GM19455 (cell line): ENCODE results near the gene NR1H3.
"Not testable (repeated sequence)": the region's sequence is repeated elsewhere in the genome, so short reads cannot be mapped to it uniquely, and the experiment has no call there.

Source experiments
- ATAC-seq: cut with Tn5 transposase; IDR thresholded peaks from one replicate; pipeline ENCODE4 v1.9.1; 2021; ENCODE audit not compliant: unreplicated experiment

The NR1H3 gene

DNA sequence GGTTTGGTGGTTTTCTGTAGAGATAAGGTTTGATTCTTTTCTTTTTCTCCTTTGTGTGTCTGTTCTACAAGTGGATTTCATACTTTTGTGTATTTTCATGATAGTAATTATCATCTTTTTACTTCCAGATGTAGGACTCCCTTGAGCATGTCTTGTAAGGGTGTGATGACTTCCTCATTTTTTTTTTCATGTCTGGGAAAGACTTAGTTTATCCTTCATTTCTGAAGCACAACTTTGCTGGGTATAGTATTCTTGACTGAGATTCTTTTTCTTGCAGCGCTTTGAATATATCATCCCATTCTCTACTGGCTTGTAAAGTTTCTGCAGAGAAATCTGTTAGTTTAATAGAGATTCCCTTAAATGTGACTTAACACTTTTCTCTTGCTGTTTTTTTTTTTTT lies 45.1 kb downstream of the NR1H3 start:
- ATAC-seq = no peak

DNA sequence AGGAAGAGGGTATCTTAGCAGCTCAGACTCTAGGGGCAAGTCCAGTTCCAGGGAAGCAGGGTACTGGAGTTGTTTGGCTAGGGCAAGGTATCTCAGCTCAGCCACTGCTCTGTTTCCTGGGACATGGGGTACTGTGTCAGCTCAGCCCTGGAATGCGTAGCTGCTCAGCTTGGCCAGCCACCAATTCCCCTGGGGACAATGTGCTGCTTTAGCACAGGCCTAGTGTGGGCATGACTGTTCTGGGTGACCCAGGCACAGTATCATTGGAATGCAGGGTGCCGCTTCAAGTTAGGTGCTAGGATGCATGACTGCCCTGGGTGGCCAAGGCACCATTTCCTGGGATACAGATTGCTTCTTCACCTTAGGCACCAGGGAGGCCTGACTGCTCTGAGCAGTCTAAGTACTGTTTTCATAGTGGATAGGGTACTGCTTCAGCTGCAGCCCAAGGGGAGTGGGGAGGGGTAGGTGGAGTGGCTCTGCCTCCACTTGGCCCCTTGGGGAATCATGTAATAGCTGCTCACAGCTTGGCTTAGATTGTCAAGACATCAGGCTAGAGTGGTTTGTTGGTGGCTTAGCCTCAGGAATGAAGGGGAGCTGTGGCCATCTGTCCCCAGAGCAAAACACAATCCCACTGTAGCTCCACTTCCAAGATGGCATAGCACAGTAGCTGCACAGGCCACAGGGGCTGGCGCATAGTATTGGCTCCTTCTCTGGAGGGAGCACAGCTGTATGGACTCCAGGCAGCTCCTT lies 48.1 kb downstream of the NR1H3 start:
- no peak for ATAC-seq

DNA sequence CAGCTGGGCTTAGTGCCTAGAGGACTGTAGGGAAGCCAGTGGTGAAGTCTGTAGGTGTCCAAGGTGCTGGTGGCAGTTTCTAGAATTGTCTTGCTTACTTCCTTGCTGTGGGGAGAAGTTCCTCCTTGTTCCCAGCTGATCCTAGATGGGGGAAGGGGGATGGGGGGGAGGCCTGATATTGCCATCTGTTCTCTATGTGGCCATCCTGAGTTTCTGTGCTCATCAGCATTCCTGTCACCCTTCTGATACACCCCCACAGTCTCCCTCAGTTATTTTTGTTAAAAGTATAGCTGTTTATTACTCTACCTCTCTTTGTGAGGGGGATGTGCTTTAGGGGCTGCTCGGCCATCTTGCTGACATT lies 48.7 kb downstream of the NR1H3 start:
- ATAC-seq = no peak

DNA sequence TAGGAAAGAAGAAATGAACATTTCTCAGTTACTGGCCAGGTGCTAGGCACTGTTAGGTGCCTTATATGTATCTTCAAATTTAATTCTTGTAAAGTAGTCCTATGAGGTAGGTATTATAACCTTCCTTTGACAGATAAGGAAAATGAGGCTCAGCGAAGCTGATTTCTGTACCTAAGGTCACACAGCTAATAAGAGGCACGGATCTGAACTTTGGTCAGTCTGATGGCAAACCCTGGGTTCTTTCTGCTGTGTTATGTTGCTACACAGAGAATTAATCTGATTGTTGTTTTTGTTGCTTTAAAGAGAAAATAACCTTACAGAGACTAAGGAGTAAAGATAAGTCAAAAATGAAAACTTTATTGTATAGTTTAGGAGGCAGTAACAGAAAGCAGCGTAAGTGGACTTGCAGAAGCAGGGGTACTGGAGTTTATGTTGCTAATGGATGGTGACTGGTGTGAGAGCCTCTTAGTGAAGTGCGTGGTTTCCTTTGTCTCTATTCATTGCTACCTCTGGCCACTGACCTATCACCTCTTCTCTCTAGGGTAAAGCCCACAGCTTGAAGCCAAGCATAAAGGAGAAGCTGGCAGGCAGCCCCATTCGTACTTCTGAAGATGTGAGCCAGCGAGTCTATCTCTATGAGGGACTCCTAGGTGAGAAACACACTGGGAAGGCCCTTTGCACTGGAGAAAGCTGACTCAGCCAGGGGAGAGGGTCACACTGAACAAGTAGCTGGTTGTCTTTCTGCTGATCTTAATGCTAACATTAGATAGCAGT lies 50.4 kb downstream of the NR1H3 start:
- no peak for ATAC-seq

DNA sequence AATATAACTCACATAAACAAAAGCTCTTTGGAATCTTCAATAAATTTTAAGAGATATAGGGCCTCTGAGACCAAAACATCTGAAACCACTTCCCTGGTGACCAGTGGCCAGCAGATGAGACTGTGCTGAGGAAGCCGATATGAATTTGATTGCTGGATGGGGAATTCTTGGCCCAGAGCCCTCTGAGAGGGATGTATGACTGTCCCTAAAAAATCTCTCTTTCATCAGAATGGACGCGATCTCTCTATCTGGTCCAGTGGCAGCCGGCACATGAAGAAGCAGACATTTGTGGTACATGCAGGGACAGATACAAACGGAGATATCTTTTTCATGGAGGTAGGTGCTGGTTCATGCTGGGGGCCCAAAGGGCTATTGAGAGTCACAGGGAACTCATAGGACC lies 57.2 kb downstream of the NR1H3 start:
- no peak for ATAC-seq

DNA sequence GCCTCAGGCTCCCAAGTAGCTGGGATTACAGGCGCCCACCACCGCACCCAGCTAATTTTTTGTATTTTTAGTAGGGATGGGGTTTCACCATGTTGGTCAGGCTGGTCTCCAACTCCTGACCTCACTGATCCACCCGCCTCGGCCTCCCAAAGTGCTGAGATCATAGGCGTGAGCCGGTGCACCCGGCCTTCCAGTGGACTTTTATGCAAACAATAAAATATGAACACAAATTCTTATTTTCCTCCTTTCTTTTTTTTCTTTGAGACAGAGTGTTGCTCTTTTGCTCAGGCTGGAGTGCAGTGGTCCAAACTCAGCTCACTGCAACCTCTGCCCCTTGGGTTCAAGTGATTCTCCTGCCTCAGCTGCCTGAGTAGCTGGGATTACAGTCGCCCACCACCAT lies 58.7 kb downstream of the NR1H3 start:
- not testable (repeated sequence) for ATAC-seq

DNA sequence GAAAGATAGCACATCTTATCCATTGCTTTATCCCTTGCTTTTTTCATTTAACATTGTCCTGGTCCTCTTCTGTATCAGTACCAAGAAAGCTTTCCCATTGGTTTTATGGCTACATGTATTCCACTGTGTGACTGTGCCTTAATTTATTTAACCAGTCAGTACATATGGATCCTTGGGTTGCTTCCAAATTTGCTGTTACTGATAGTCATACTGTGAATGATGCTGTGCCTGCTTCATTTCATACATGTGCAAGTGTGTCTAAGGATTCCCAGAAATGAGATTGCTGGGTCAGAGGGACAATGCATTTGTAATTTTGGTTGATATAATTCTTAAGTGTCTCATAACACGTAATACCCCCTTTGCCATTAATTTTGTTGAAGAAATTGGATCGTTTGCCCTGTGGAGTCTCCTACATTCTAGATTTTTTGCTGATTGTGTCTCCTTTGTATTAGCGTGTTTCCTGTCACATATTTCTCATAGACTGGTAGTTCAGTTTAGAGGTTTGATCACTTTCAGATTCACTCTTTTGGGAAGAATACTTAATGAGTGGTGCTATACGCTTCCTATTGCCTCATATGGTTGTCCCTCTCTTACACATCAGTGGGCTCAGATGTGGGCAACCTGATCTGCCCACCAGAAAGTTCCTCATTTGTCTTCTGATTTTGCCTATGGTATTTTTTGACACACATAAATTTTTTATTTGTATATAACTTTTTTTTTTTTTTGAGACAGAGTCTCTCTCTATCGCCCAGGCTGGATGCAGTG lies 59.5 kb downstream of the NR1H3 start:
- no peak for ATAC-seq

DNA sequence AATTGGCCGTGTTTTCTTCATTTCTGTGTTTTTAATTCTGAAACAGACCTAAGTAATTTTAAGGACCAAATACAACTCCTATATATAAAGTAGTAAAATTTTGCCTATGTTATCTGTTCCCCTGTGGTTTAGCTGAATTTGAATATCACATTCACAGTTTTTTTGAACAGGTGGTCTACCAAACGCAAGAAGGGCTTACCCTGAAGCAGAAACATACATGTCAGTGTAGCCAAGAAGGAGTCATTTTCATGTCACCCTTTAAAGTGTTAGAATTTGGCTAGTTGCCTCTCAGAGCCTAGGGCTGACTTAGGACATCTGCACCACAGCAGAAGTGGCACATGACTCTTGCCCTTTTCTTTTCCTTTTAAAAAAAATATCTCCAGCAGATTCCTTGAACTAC lies 60.4 kb downstream of the NR1H3 start:
- no peak for ATAC-seq
